Measurements from ENCODE around the gene CYP4F22. TPM values are rescaled to one million over a fixed set of nuclear protein-coding genes. Genes with fewer than 3 reads are reported as not detected.

CYP4F22 gene
- polyA plus RNA-seq, 3 donors = 0.08 to 1.1 (median 0.33) TPM

DNA sequence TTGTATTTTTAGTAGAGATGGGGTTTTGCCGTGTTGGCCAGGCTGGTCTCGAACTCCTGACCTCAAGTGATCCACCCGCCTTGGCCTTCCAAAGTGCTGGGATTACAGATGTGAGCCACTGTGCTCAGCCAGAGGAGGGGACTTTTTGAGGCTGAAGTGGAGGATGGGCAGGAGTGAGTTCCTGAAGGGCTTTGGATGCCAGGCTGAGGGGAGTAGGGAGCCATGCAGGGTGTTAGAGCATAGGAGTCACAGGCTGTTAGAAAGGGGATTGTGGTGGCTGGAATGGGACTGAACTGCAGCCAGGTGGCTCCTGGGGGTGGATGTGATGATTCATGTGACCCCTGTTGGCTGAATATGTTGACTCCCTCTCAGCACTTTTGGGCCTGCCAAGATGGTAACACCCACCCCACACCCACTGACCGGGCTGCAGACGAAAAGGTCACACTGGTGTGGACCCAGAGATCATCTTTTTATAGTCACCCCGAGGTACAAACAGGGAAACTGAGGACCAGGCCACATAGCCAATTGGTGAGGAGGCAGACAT, 11.2 kb downstream of the CYP4F22 start:
- Histone ChIP-seq H3K4me3 (replicated peaks in 1 of 3; ENCODE audit: low read depth in 2 of 3, low read length in 3 of 3) (no peak overlapping the region), H3K9ac (ENCODE audit: insufficient read depth, low read length, poor library complexity, severe bottlenecking) (no peak overlapping the region), H3K4me2 (replicated peaks; ENCODE audit: extremely low read depth, low read length, poor library complexity, severe bottlenecking) (no peak overlapping the region), H3K36me3 (replicated peaks in 1 of 2; ENCODE audit: control insufficient read depth in 1 of 2, insufficient read depth in 2 of 2, low read length in 2 of 2) (no peaks in the 10 kb centered on the region), H3K27ac (ENCODE audit: low read depth in 1 of 2, low read length in 2 of 2) (no peak overlapping the region), H2AFZ (ENCODE audit: insufficient read depth, low read depth, low read length, poor library complexity, severe bottlenecking) (no peak overlapping the region), H4K20me1 (ENCODE audit: insufficient read depth, low read length) (no peaks in the 10 kb centered on the region), H3K4me1 (ENCODE audit: control insufficient read depth in 1 of 2, insufficient read depth in 2 of 2, low read length in 2 of 2) (peaks cover 9 to 16% of the 10 kb centered on the region in 2 donors), H3K9me3 (replicated peaks in 1 of 2; ENCODE audit: control insufficient read depth in 1 of 2, insufficient read depth in 1 of 2, low read length in 2 of 2) (peaks cover 23 to 29% of the 10 kb centered on the region in 2 donors), H3K79me2 (ENCODE audit: insufficient read depth, low read length) (no peaks in the 10 kb centered on the region), H3K27me3 (ENCODE audit: control insufficient read depth in 2 of 2, insufficient read depth in 2 of 2, low read length in 2 of 2) (no peaks in the 10 kb centered on the region)
- 93% methylated on average over 6 of the region's 6 CpGs for WGBS (ENCODE audit: insufficient coverage)
- peaks cover 14 to 40% (median 34%) of the 10 kb centered on the region in 7 donors for H3K9me3 Mint-ChIP-seq
- TF ChIP-seq, protein P1, sequence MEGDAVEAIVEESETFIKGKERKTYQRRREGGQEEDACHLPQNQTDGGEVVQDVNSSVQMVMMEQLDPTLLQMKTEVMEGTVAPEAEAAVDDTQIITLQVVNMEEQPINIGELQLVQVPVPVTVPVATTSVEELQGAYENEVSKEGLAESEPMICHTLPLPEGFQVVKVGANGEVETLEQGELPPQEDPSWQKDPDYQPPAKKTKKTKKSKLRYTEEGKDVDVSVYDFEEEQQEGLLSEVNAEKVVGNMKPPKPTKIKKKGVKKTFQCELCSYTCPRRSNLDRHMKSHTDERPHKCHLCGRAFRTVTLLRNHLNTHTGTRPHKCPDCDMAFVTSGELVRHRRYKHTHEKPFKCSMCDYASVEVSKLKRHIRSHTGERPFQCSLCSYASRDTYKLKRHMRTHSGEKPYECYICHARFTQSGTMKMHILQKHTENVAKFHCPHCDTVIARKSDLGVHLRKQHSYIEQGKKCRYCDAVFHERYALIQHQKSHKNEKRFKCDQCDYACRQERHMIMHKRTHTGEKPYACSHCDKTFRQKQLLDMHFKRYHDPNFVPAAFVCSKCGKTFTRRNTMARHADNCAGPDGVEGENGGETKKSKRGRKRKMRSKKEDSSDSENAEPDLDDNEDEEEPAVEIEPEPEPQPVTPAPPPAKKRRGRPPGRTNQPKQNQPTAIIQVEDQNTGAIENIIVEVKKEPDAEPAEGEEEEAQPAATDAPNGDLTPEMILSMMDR (IDR thresholded peaks at IDR 0.05) = no peak
- peaks cover 3 to 17% (median 4%) of the 10 kb centered on the region in 3 donors for H3K27me3 Mint-ChIP-seq (ENCODE audit: low read depth in 3 of 3)
- DNase-seq = no peak
- peak overlapping the region in 1 of 7 donors; percentile 47 for H3K27ac Mint-ChIP-seq
- H3K4me1 Mint-ChIP-seq = peaks cover 18% of the 10 kb centered on the region
- H3K36me3 Mint-ChIP-seq = peaks cover 2 to 5% of the 10 kb centered on the region in 2 donors
- no peak overlapping the region for H3K4me3 Mint-ChIP-seq
- intact Hi-C loops (cut with micrococcal nuclease) = no loop called here

DNA sequence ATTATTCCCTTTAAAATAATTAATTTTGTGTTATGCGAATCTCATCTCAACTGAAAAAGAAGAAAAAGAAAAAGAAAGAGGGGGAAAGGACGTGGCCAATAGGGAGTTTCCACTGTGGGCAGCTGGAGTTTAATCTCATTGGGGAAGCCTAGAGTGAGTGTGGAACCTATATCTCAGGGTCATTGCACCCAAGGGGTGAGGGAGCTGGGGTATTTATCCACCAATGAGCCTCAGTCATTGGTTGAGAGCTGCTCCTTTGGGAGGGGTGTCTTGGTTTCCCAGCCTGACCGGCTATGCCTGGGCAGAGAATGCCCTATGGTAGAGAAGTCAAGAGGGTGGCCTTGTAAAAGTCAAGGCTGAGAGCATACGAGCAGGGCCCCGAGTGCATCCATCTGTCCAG, 16.5 kb downstream of the CYP4F22 start:
- 100% methylated on average over 3 of the region's 5 CpGs for WGBS (ENCODE audit: insufficient coverage)
- intact Hi-C loops (cut with micrococcal nuclease) = no loop called here

More for the DNA sequence above, 16.5 kb downstream of the CYP4F22 start:
- H2AFZ ChIP-seq (ENCODE audit: insufficient read depth, low read depth, low read length, poor library complexity, severe bottlenecking) = no peak overlapping the region
- no peaks in the 10 kb centered on the region for H4K20me1 ChIP-seq (ENCODE audit: insufficient read depth, low read length)
- H3K36me3 ChIP-seq (replicated peaks in 1 of 2; ENCODE audit: control insufficient read depth in 1 of 2, insufficient read depth in 2 of 2, low read length in 2 of 2) = no peaks in the 10 kb centered on the region
- H3K4me1 ChIP-seq (ENCODE audit: control insufficient read depth in 1 of 2, insufficient read depth in 2 of 2, low read length in 2 of 2) = peaks cover 0 to 5% of the 10 kb centered on the region in 2 donors
- peaks cover 13% of the 10 kb centered on the region for H3K4me1 Mint-ChIP-seq
- H3K4me2 ChIP-seq (replicated peaks; ENCODE audit: extremely low read depth, low read length, poor library complexity, severe bottlenecking) = no peak overlapping the region
- H3K27ac ChIP-seq (ENCODE audit: low read depth in 1 of 2, low read length in 2 of 2) = no peak overlapping the region
- peaks cover 4 to 14% (median 5%) of the 10 kb centered on the region in 3 donors for H3K27me3 Mint-ChIP-seq (ENCODE audit: low read depth in 3 of 3)
- peaks cover 4 to 11% (median 5%) of the 10 kb centered on the region in 7 donors for H3K9me3 Mint-ChIP-seq
- TF ChIP-seq, protein P1 (IDR thresholded peaks at IDR 0.05) = no peak
- H3K4me3 Mint-ChIP-seq = no peak overlapping the region
- no peaks in the 10 kb centered on the region for H3K79me2 ChIP-seq (ENCODE audit: insufficient read depth, low read length)
- no peaks in the 10 kb centered on the region for H3K36me3 Mint-ChIP-seq
- H3K9ac ChIP-seq (ENCODE audit: insufficient read depth, low read length, poor library complexity, severe bottlenecking) = no peak overlapping the region
- H3K9me3 ChIP-seq (replicated peaks in 1 of 2; ENCODE audit: control insufficient read depth in 1 of 2, insufficient read depth in 1 of 2, low read length in 2 of 2) = peaks cover 3% of the 10 kb centered on the region in 2 donors
- H3K27ac Mint-ChIP-seq = no peak overlapping the region
- H3K27me3 ChIP-seq (ENCODE audit: control insufficient read depth in 2 of 2, insufficient read depth in 2 of 2, low read length in 2 of 2) = no peaks in the 10 kb centered on the region
- H3K4me3 ChIP-seq (replicated peaks in 1 of 3; ENCODE audit: low read depth in 2 of 3, low read length in 3 of 3) = no peak overlapping the region
- DNase-seq = no peak

Data from CD14-positive monocyte (primary cell).